ENCODE data around the gene FAM20A. TPM values are rescaled to one million over a fixed set of nuclear protein-coding genes. Genes with fewer than 3 reads are reported as not detected.

FAM20A gene
- total and polyA plus RNA-seq, 2 donors (not counting 1 experiment from before 2014, with no cell fraction given), result 0.96 to 14.9 TPM

- Histone ChIP-seq H3K9me3 (ENCODE audit: control insufficient read depth, insufficient read depth, low read depth, low read length) (no peaks in the 10 kb centered on the region), H3K4me2 (ENCODE audit: extremely low read depth, insufficient read depth, low read length) (peak overlapping the region; percentile 95), H3K27me3 (ENCODE audit: control insufficient read depth, insufficient read depth, low read length) (no peaks in the 10 kb centered on the region), H3K9ac (ENCODE audit: insufficient read depth, low read length) (peak overlapping the region; percentile 29), H4K20me1 (ENCODE audit: control insufficient read depth, extremely low read depth, insufficient read depth, low read length) (peaks cover 2% of the 10 kb centered on the region), H3K79me2 (ENCODE audit: control insufficient read depth, insufficient read depth, low read length) (peaks cover 72% of the 10 kb centered on the region), H3K4me1 (ENCODE audit: control insufficient read depth, extremely low read depth, insufficient read depth, low read length) (peaks cover 3% of the 10 kb centered on the region), H3K4me3 (replicated peaks in 1 of 4; ENCODE audit: control extremely low read depth in 1 of 4, insufficient read depth in 1 of 4, low read depth in 3 of 4, low read length in 4 of 4) (peak overlapping the region; percentile 30 to 94 (median 64)), H3K27ac (ENCODE audit: insufficient read depth, low read length) (peak overlapping the region; percentile 99), H3K36me3 (ENCODE audit: control insufficient read depth, insufficient read depth, low read length) (peaks cover 7% of the 10 kb centered on the region), H2AFZ (ENCODE audit: low read length) (no peak overlapping the region)
- TF ChIP-seq, protein P1, sequence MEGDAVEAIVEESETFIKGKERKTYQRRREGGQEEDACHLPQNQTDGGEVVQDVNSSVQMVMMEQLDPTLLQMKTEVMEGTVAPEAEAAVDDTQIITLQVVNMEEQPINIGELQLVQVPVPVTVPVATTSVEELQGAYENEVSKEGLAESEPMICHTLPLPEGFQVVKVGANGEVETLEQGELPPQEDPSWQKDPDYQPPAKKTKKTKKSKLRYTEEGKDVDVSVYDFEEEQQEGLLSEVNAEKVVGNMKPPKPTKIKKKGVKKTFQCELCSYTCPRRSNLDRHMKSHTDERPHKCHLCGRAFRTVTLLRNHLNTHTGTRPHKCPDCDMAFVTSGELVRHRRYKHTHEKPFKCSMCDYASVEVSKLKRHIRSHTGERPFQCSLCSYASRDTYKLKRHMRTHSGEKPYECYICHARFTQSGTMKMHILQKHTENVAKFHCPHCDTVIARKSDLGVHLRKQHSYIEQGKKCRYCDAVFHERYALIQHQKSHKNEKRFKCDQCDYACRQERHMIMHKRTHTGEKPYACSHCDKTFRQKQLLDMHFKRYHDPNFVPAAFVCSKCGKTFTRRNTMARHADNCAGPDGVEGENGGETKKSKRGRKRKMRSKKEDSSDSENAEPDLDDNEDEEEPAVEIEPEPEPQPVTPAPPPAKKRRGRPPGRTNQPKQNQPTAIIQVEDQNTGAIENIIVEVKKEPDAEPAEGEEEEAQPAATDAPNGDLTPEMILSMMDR (conservative IDR thresholded peaks at IDR 0.05 in 1 of 2, IDR thresholded peaks at IDR 0.05 in 1 of 2; ENCODE audit: low read depth in 1 of 2, low read length in 2 of 2), result no peak
- peak; percentile 56 to 86 for DNase-seq (ENCODE audit: low read depth in 2 of 2)
These were observed 86.1 kb downstream of the FAM20A start for GRCh38 chr17:68514831-68515635.

DNA sequence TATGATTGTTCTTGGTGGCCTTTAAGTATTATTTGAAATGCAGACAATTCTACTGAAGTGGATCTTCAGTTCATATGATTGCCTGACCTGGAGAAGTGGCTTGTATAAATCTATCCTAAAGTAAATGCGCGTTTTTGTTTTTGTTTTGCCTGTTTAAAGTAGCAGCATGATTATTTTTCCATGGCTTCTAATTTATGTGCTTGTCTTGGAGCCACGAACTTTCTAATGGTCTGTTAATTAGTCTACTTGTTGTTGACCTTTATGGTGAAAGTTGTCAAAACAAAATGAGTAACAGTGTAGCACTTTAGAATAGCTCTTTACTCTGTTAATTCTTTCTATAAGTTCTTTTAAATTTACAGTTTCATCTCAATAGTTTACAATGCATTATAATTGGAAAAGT is 87.2 kb downstream of the FAM20A start:
- TF ChIP-seq, protein P1 (conservative IDR thresholded peaks at IDR 0.05 in 1 of 2, IDR thresholded peaks at IDR 0.05 in 1 of 2; ENCODE audit: low read depth in 1 of 2, low read length in 2 of 2), result no peak
- TF ChIP-seq EZH2 (IDR thresholded peaks at IDR 0.05; ENCODE audit: low read length, missing control alignments), result no peak
- Histone ChIP-seq H3K9ac (ENCODE audit: insufficient read depth, low read length) (peak overlapping the region; percentile 98), H3K27ac (ENCODE audit: insufficient read depth, low read length) (peak overlapping the region; percentile 99), H3K79me2 (ENCODE audit: control insufficient read depth, insufficient read depth, low read length) (peaks cover 62% of the 10 kb centered on the region), H3K9me3 (ENCODE audit: control insufficient read depth, insufficient read depth, low read depth, low read length) (no peaks in the 10 kb centered on the region), H3K4me3 (replicated peaks in 1 of 4; ENCODE audit: control extremely low read depth in 1 of 4, insufficient read depth in 1 of 4, low read depth in 3 of 4, low read length in 4 of 4) (peak overlapping the region; percentile 48 to 95 (median 88)), H4K20me1 (ENCODE audit: control insufficient read depth, extremely low read depth, insufficient read depth, low read length) (peaks cover 2% of the 10 kb centered on the region), H3K4me2 (ENCODE audit: extremely low read depth, insufficient read depth, low read length) (peak overlapping the region; percentile 95), H3K4me1 (ENCODE audit: control insufficient read depth, extremely low read depth, insufficient read depth, low read length) (peaks cover 3% of the 10 kb centered on the region), H3K36me3 (ENCODE audit: control insufficient read depth, insufficient read depth, low read length) (peaks cover 7% of the 10 kb centered on the region), H3K27me3 (ENCODE audit: control insufficient read depth, insufficient read depth, low read length) (no peaks in the 10 kb centered on the region), H2AFZ (ENCODE audit: low read length) (no peak overlapping the region)
- no peak for DNase-seq (ENCODE audit: low read depth in 2 of 2)

DNA sequence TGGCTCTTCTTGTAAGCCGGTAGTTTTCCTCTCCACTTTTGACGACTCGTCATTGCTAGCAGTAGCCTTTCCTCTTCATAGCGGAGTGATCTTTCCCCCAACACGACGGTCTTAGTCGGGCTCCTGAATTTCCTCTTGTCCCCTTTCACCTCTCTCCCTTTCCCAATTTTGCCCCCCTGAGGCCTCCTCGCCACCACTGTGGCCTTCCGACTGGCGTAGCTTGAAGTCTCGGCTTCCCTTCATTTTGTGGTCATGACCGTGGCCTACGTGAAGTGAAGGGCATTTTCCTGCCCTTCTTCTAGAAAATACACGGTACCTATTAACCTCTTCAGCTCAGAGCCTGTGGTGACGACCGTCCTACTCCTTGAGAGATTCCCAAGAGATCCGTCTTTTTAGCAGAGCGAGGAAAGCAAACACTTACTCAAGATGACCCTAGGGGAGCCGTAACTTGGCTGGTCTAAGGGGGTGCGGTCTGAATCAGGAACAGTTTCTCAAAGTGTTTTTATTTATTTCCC is 88.2 kb downstream of the FAM20A start:
- Histone ChIP-seq H3K36me3 (ENCODE audit: control insufficient read depth, insufficient read depth, low read length) (peaks cover 4% of the 10 kb centered on the region), H2AFZ (ENCODE audit: low read length) (no peak overlapping the region)

More for the DNA sequence above, 88.2 kb downstream of the FAM20A start:
- TF ChIP-seq EZH2 (IDR thresholded peaks at IDR 0.05; ENCODE audit: low read length, missing control alignments), result no peak
- TF ChIP-seq, protein P1 (conservative IDR thresholded peaks at IDR 0.05 in 1 of 2, IDR thresholded peaks at IDR 0.05 in 1 of 2; ENCODE audit: low read depth in 1 of 2, low read length in 2 of 2), result no peak
- peaks cover 2% of the 10 kb centered on the region for H4K20me1 ChIP-seq (ENCODE audit: control insufficient read depth, extremely low read depth, insufficient read depth, low read length)
- H3K79me2 ChIP-seq (ENCODE audit: control insufficient read depth, insufficient read depth, low read length), result peaks cover 55% of the 10 kb centered on the region
- peak overlapping the region; percentile 98 for H3K9ac ChIP-seq (ENCODE audit: insufficient read depth, low read length)
- no peaks in the 10 kb centered on the region for H3K27me3 ChIP-seq (ENCODE audit: control insufficient read depth, insufficient read depth, low read length)
- peak overlapping the region; percentile 99 for H3K27ac ChIP-seq (ENCODE audit: insufficient read depth, low read length)
- H3K4me2 ChIP-seq (ENCODE audit: extremely low read depth, insufficient read depth, low read length), result peak overlapping the region; percentile 95
- H3K4me1 ChIP-seq (ENCODE audit: control insufficient read depth, extremely low read depth, insufficient read depth, low read length), result peaks cover 3% of the 10 kb centered on the region
- peak overlapping the region; percentile 48 to 95 (median 88) for H3K4me3 ChIP-seq (replicated peaks in 1 of 4; ENCODE audit: control extremely low read depth in 1 of 4, insufficient read depth in 1 of 4, low read depth in 3 of 4, low read length in 4 of 4)
- H3K9me3 ChIP-seq (ENCODE audit: control insufficient read depth, insufficient read depth, low read depth, low read length), result no peaks in the 10 kb centered on the region
- DNase-seq (ENCODE audit: low read depth in 2 of 2), result peak; percentile 43 to 54

All from fibroblast of lung (primary cell).